ENCODE measurements around the gene RASAL2. TPM values are rescaled to one million over a fixed set of nuclear protein-coding genes. Genes with fewer than 3 reads are reported as not detected.
A peak's percentile ranks its signal among the peaks of the same experiment; 100 is the strongest.

Gene RASAL2
- total and polyA plus RNA-seq, 5 donors, result 6.9 to 34.3 (median 28.4) TPM

- ATAC-seq (peak; percentile 89 to 93), DNase-seq (no peak)
- Histone ChIP-seq H3K27me3 (ENCODE audit: control insufficient read depth, insufficient read depth) (no peaks in the 10 kb centered on the region), H3K4me1 (ENCODE audit: control insufficient read depth, insufficient read depth, low read length) (peaks cover 3% of the 10 kb centered on the region), H3K4me3 (ENCODE audit: low read length) (no peak overlapping the region), H3K9me3 (ENCODE audit: control insufficient read depth, low read length) (no peaks in the 10 kb centered on the region), H3K27ac (ENCODE audit: low read length) (no peak overlapping the region)
- intact Hi-C loops (cut with DNase I), result no loop called here
- 48% methylated on average over 2 of the region's 2 CpGs for WGBS
Observed at GRCh38 chr1:178134061-178134460, 40.2 kb downstream of the RASAL2 start.

GRCh38 chr1:178137238-178137637, 43.3 kb downstream of the RASAL2 start:
- DNase-seq, result no peak
- Histone ChIP-seq H3K4me3 (ENCODE audit: low read length) (no peak overlapping the region), H3K4me1 (ENCODE audit: control insufficient read depth, insufficient read depth, low read length) (peaks cover 3% of the 10 kb centered on the region), H3K9me3 (ENCODE audit: control insufficient read depth, low read length) (no peaks in the 10 kb centered on the region), H3K27me3 (ENCODE audit: control insufficient read depth, insufficient read depth) (no peaks in the 10 kb centered on the region), H3K27ac (ENCODE audit: low read length) (no peak overlapping the region)
- 20% methylated on average over 2 of the region's 2 CpGs for WGBS
- intact Hi-C loops (cut with DNase I), result loop anchor here in 1 of 4 donors (5.0 kb wide), 1 partner anchor 35 kb away; no protein-coding TSS in a partner anchor
- peak; percentile 14 to 22 for ATAC-seq

- no peak for ATAC-seq
- intact Hi-C loops (cut with DNase I), result no loop called here
Observed at GRCh38 chr1:178142806-178143205, 48.9 kb downstream of the RASAL2 start.

GRCh38 chr1:178143730-178144690, 50.1 kb downstream of the RASAL2 start:
- no peak for ATAC-seq
- Histone ChIP-seq H3K4me3 (ENCODE audit: low read length) (no peak overlapping the region), H3K4me1 (ENCODE audit: control insufficient read depth, insufficient read depth, low read length) (peaks cover 4% of the 10 kb centered on the region), H3K9me3 (ENCODE audit: control insufficient read depth, low read length) (no peaks in the 10 kb centered on the region), H3K27me3 (ENCODE audit: control insufficient read depth, insufficient read depth) (no peaks in the 10 kb centered on the region), H3K27ac (ENCODE audit: low read length) (no peak overlapping the region)
- no peak for DNase-seq
- intact Hi-C loops (cut with DNase I), result no loop called here
- 79% methylated on average over 2 of the region's 2 CpGs for WGBS

More at GRCh38 chr1:178142806-178143205, 48.9 kb downstream of the RASAL2 start:
- no peak overlapping the region for H3K27ac ChIP-seq (ENCODE audit: low read length)
- H3K4me3 ChIP-seq (ENCODE audit: low read length), result no peak overlapping the region
- H3K27me3 ChIP-seq (ENCODE audit: control insufficient read depth, insufficient read depth), result no peaks in the 10 kb centered on the region
- no peaks in the 10 kb centered on the region for H3K9me3 ChIP-seq (ENCODE audit: control insufficient read depth, low read length)
- WGBS, result 86% methylated on average over 4 of the region's 4 CpGs
- DNase-seq, result no peak
- peaks cover 2% of the 10 kb centered on the region for H3K4me1 ChIP-seq (ENCODE audit: control insufficient read depth, insufficient read depth, low read length)

- intact Hi-C loops (cut with DNase I), result no loop called here
- Histone ChIP-seq H3K27ac (ENCODE audit: low read length) (no peak overlapping the region), H3K4me3 (ENCODE audit: low read length) (no peak overlapping the region), H3K9me3 (ENCODE audit: control insufficient read depth, low read length) (no peaks in the 10 kb centered on the region), H3K27me3 (ENCODE audit: control insufficient read depth, insufficient read depth) (no peaks in the 10 kb centered on the region), H3K4me1 (ENCODE audit: control insufficient read depth, insufficient read depth, low read length) (peaks cover 4% of the 10 kb centered on the region)
- WGBS, result 81% methylated on average over 1 of the region's 1 CpG
- ATAC-seq (no peak), DNase-seq (no peak)
Observed at GRCh38 chr1:178145605-178146004, 51.7 kb downstream of the RASAL2 start.

- Histone ChIP-seq H3K27ac (ENCODE audit: low read length) (no peak overlapping the region), H3K4me1 (ENCODE audit: control insufficient read depth, insufficient read depth, low read length) (peaks cover 2% of the 10 kb centered on the region), H3K9me3 (ENCODE audit: control insufficient read depth, low read length) (no peaks in the 10 kb centered on the region), H3K27me3 (ENCODE audit: control insufficient read depth, insufficient read depth) (no peaks in the 10 kb centered on the region), H3K4me3 (ENCODE audit: low read length) (no peak overlapping the region)
- 95% methylated on average over 2 of the region's 2 CpGs for WGBS
- ATAC-seq (no peak), DNase-seq (no peak)
- intact Hi-C loops (cut with DNase I), result no loop called here
Observed at GRCh38 chr1:178146436-178146835, 52.5 kb downstream of the RASAL2 start.

GRCh38 chr1:178150610-178151009, 56.7 kb downstream of the RASAL2 start:
- WGBS, result 0% methylated on average over 1 of the region's 1 CpG
- DNase-seq (no peak), ATAC-seq (no peak)
- peaks cover 2% of the 10 kb centered on the region for H3K4me1 ChIP-seq (ENCODE audit: control insufficient read depth, insufficient read depth, low read length)
- no peak overlapping the region for H3K27ac ChIP-seq (ENCODE audit: low read length)
- intact Hi-C loops (cut with DNase I), result no loop called here
- H3K27me3 ChIP-seq (ENCODE audit: control insufficient read depth, insufficient read depth), result no peaks in the 10 kb centered on the region
- no peaks in the 10 kb centered on the region for H3K9me3 ChIP-seq (ENCODE audit: control insufficient read depth, low read length)
- H3K4me3 ChIP-seq (ENCODE audit: low read length), result no peak overlapping the region

- H3K4me1 ChIP-seq (ENCODE audit: control insufficient read depth, insufficient read depth, low read length), result peaks cover 2% of the 10 kb centered on the region
- ATAC-seq, result peak in 1 of 2 donors; percentile 39
Observed at GRCh38 chr1:178151831-178152230, 57.9 kb downstream of the RASAL2 start.

GRCh38 chr1:178155481-178156255, 61.8 kb downstream of the RASAL2 start:
- no peak overlapping the region for H3K27ac ChIP-seq (ENCODE audit: low read length)
- no peak for ATAC-seq

More at GRCh38 chr1:178151831-178152230, 57.9 kb downstream of the RASAL2 start:
- 59% methylated on average over 1 of the region's 1 CpG for WGBS
- Histone ChIP-seq H3K9me3 (ENCODE audit: control insufficient read depth, low read length) (no peaks in the 10 kb centered on the region), H3K27ac (ENCODE audit: low read length) (no peak overlapping the region), H3K4me3 (ENCODE audit: low read length) (no peak overlapping the region), H3K27me3 (ENCODE audit: control insufficient read depth, insufficient read depth) (no peaks in the 10 kb centered on the region)
- DNase-seq, result no peak
- intact Hi-C loops (cut with DNase I), result no loop called here

GRCh38 chr1:178160736-178161475, 67.0 kb downstream of the RASAL2 start:
- 80% methylated on average over 6 of the region's 6 CpGs for WGBS

More at GRCh38 chr1:178155481-178156255, 61.8 kb downstream of the RASAL2 start:
- no peak for DNase-seq
- H3K27me3 ChIP-seq (ENCODE audit: control insufficient read depth, insufficient read depth), result no peaks in the 10 kb centered on the region
- intact Hi-C loops (cut with DNase I), result no loop called here
- 53% methylated on average over 6 of the region's 6 CpGs for WGBS
- no peaks in the 10 kb centered on the region for H3K9me3 ChIP-seq (ENCODE audit: control insufficient read depth, low read length)
- H3K4me1 ChIP-seq (ENCODE audit: control insufficient read depth, insufficient read depth, low read length), result peaks cover 3% of the 10 kb centered on the region
- H3K4me3 ChIP-seq (ENCODE audit: low read length), result no peak overlapping the region

More at GRCh38 chr1:178160736-178161475, 67.0 kb downstream of the RASAL2 start:
- intact Hi-C loops (cut with DNase I), result no loop called here
- no peak for DNase-seq
- H3K27me3 ChIP-seq (ENCODE audit: control insufficient read depth, insufficient read depth), result no peaks in the 10 kb centered on the region
- H3K4me3 ChIP-seq (ENCODE audit: low read length), result no peak overlapping the region
- H3K9me3 ChIP-seq (ENCODE audit: control insufficient read depth, low read length), result no peaks in the 10 kb centered on the region
- no peak for ATAC-seq
- H3K27ac ChIP-seq (ENCODE audit: low read length), result no peak overlapping the region
- H3K4me1 ChIP-seq (ENCODE audit: control insufficient read depth, insufficient read depth, low read length), result peaks cover 3% of the 10 kb centered on the region

Data from right cardiac atrium (tissue), 5 donors.